Measurements from ENCODE around the gene PIP. TPM values are rescaled to one million over a fixed set of nuclear protein-coding genes. Genes with fewer than 3 reads are reported as not detected.
"Not testable (repeated sequence)": the region's sequence is repeated elsewhere in the genome, so short reads cannot be mapped to it uniquely, and the experiment has no call there.

Gene PIP
- total and polyA plus RNA-seq, 3 experiments from 2014 or later = not detected

GRCh38 chr7:143148050-143148449, 16.2 kb downstream of the PIP start:
- no peak for DNase-seq
- H3K4me1 ChIP-seq (ENCODE audit: insufficient read depth, low read length) = no peaks in the 10 kb centered on the region
- Mint-ChIP-seq H3K27ac (no peak overlapping the region), H3K27me3 (peaks cover 2 to 15% of the 10 kb centered on the region in 2 donors), H3K4me1 (no peaks in the 10 kb centered on the region), H3K4me3 (no peak overlapping the region), H3K36me3 (no peaks in the 10 kb centered on the region), H3K9me3 (peaks cover 3 to 12% (median 5%) of the 10 kb centered on the region in 5 donors)
- no peak overlapping the region for H3K4me3 ChIP-seq (ENCODE audit: low read length)
- no peak overlapping the region for H3K27ac ChIP-seq (ENCODE audit: low read depth, low read length)
- H3K36me3 ChIP-seq (ENCODE audit: insufficient read depth, low read length) = no peaks in the 10 kb centered on the region
- ChIA-PET POLR2A (no interaction called here), CTCF (no interaction called here)
- no peaks in the 10 kb centered on the region for H3K9me3 ChIP-seq (ENCODE audit: low read length)
- no peaks in the 10 kb centered on the region for H3K27me3 ChIP-seq (ENCODE audit: insufficient read depth, low read length, poor library complexity, severe bottlenecking)

DNA sequence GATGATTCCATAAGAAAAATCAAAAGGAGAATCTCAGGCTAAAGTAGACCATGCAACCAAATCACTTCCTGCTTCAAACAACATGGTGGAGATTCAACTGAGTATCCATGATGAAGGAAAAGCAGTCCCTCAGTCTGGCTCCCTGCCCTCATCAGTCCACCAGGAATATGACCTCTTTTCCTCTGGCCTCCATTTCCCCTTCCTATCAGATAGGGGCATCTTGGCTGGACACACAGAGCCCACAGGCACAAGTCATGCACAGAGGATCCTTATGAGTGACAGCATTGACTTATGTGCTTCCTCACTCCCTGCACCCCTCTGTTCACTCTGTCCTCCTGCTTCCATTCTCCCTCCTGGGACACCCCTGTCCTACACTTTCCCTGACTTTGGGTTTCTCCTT, 16.8 kb downstream of the PIP start:
- H3K27me3 Mint-ChIP-seq = peaks cover 3 to 11% of the 10 kb centered on the region in 2 donors

DNA sequence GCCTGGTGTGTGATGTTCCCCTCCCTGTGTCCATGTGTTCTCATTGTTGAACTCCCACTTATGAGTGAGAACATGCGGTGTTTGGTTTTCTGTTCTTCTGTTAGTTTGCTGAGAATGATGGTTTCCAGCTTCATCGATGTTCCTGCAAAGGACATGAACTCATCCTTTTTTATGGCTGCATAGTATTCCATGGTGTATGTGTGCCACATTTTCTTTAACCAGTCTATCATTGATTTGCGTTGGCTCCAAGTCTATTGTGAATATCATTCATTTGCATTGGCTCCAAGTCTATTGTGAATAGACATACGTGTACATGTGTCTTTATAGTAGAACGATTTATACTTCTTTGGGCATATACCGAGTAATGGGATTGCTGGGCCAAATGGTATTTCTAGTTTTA, 18.8 kb downstream of the PIP start:
- H3K27me3 ChIP-seq (ENCODE audit: insufficient read depth, low read length, poor library complexity, severe bottlenecking); H3K27ac Mint-ChIP-seq; DNase-seq; H3K9me3 ChIP-seq (ENCODE audit: low read length); H3K4me3 ChIP-seq (ENCODE audit: low read length); H3K4me1 ChIP-seq (ENCODE audit: insufficient read depth, low read length); H3K36me3 ChIP-seq (ENCODE audit: insufficient read depth, low read length); H3K4me3 Mint-ChIP-seq; CTCF ChIA-PET; H3K27ac ChIP-seq (ENCODE audit: low read depth, low read length); POLR2A ChIA-PET; H3K36me3 Mint-ChIP-seq; H3K4me1 Mint-ChIP-seq: not testable (repeated sequence)
- Mint-ChIP-seq H3K27me3 (peaks cover 3 to 11% of the 10 kb centered on the region in 2 donors), H3K9me3 (peaks cover 3 to 12% (median 5%) of the 10 kb centered on the region in 5 donors)

More for the DNA sequence above, 16.8 kb downstream of the PIP start:
- Mint-ChIP-seq H3K36me3 (no peaks in the 10 kb centered on the region), H3K9me3 (peaks cover 3 to 12% (median 5%) of the 10 kb centered on the region in 5 donors), H3K4me3 (no peak overlapping the region), H3K27ac (no peak overlapping the region), H3K4me1 (no peaks in the 10 kb centered on the region)
- H3K36me3 ChIP-seq (ENCODE audit: insufficient read depth, low read length) = no peaks in the 10 kb centered on the region
- ChIA-PET POLR2A (no interaction called here), CTCF (no interaction called here)
- no peaks in the 10 kb centered on the region for H3K4me1 ChIP-seq (ENCODE audit: insufficient read depth, low read length)
- H3K9me3 ChIP-seq (ENCODE audit: low read length) = no peaks in the 10 kb centered on the region
- no peaks in the 10 kb centered on the region for H3K27me3 ChIP-seq (ENCODE audit: insufficient read depth, low read length, poor library complexity, severe bottlenecking)
- no peak for DNase-seq
- H3K4me3 ChIP-seq (ENCODE audit: low read length) = no peak overlapping the region
- H3K27ac ChIP-seq (ENCODE audit: low read depth, low read length) = no peak overlapping the region

- not testable (repeated sequence) for H3K9me3 Mint-ChIP-seq
These were observed 26.7 kb downstream of the PIP start for GRCh38 chr7:143158617-143159016.

DNA sequence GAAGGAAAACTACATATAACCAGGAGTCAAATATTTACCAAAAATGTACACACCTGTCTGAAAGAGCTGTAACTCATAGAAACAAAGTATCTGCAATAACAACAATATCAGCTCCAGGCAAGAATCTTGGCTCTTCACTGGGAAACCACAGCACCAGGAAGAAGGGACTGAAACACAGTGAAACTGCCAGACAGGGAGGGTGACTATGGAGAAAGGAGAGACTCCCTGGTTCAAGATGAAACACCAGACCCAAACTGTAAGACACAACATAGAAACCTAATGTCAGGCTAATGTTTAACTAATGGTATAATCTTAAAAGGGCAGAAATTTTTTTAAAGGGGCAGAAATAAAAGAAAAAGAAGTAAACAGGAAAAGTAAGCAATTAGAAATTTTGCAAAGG, 39.8 kb downstream of the PIP start:
- Histone ChIP-seq H3K27ac (ENCODE audit: low read depth, low read length) (no peak overlapping the region), H3K36me3 (ENCODE audit: insufficient read depth, low read length) (no peaks in the 10 kb centered on the region), H3K9me3 (ENCODE audit: low read length) (no peaks in the 10 kb centered on the region), H3K27me3 (ENCODE audit: insufficient read depth, low read length, poor library complexity, severe bottlenecking) (peaks cover 5% of the 10 kb centered on the region), H3K4me3 (ENCODE audit: low read length) (no peak overlapping the region), H3K4me1 (ENCODE audit: insufficient read depth, low read length) (no peaks in the 10 kb centered on the region)
- no peak overlapping the region for H3K4me3 Mint-ChIP-seq
- H3K27ac Mint-ChIP-seq = no peak overlapping the region
- H3K36me3 Mint-ChIP-seq = no peaks in the 10 kb centered on the region
- H3K4me1 Mint-ChIP-seq = no peaks in the 10 kb centered on the region
- no peak for DNase-seq
- H3K27me3 Mint-ChIP-seq = peaks cover 26 to 54% of the 10 kb centered on the region in 2 donors
- peaks cover 0 to 10% (median 6%) of the 10 kb centered on the region in 5 donors for H3K9me3 Mint-ChIP-seq
- POLR2A ChIA-PET = no interaction called here
- CTCF ChIA-PET = interaction anchor here (0.6 to 1.5 kb wide), 2 partner anchors 42 to 44 kb away, joined by 3 read pairs; no protein-coding TSS in a partner anchor

More at GRCh38 chr7:143158617-143159016, 26.7 kb downstream of the PIP start:
- H3K4me1 ChIP-seq (ENCODE audit: insufficient read depth, low read length); H3K9me3 ChIP-seq (ENCODE audit: low read length); DNase-seq; H3K27me3 ChIP-seq (ENCODE audit: insufficient read depth, low read length, poor library complexity, severe bottlenecking); H3K27me3 Mint-ChIP-seq; H3K4me1 Mint-ChIP-seq; H3K4me3 ChIP-seq (ENCODE audit: low read length); H3K4me3 Mint-ChIP-seq; H3K36me3 ChIP-seq (ENCODE audit: insufficient read depth, low read length); H3K27ac ChIP-seq (ENCODE audit: low read depth, low read length); H3K36me3 Mint-ChIP-seq; POLR2A ChIA-PET; H3K27ac Mint-ChIP-seq; CTCF ChIA-PET: not testable (repeated sequence)

- Histone ChIP-seq H3K4me1 (ENCODE audit: insufficient read depth, low read length) (no peaks in the 10 kb centered on the region), H3K27me3 (ENCODE audit: insufficient read depth, low read length, poor library complexity, severe bottlenecking) (peaks cover 5% of the 10 kb centered on the region), H3K36me3 (ENCODE audit: insufficient read depth, low read length) (no peaks in the 10 kb centered on the region), H3K9me3 (ENCODE audit: low read length) (no peaks in the 10 kb centered on the region), H3K27ac (ENCODE audit: low read depth, low read length) (no peak overlapping the region), H3K4me3 (ENCODE audit: low read length) (no peak overlapping the region)
- Mint-ChIP-seq H3K27ac (no peak overlapping the region), H3K36me3 (no peaks in the 10 kb centered on the region), H3K4me1 (no peaks in the 10 kb centered on the region), H3K4me3 (no peak overlapping the region), H3K9me3 (peaks cover 3 to 12% (median 7%) of the 10 kb centered on the region in 5 donors), H3K27me3 (peaks cover 21 to 49% of the 10 kb centered on the region in 2 donors)
- ChIA-PET CTCF (no interaction called here), POLR2A (no interaction called here)
- DNase-seq = no peak
These were observed 40.5 kb downstream of the PIP start for GRCh38 chr7:143172354-143172753.

DNA sequence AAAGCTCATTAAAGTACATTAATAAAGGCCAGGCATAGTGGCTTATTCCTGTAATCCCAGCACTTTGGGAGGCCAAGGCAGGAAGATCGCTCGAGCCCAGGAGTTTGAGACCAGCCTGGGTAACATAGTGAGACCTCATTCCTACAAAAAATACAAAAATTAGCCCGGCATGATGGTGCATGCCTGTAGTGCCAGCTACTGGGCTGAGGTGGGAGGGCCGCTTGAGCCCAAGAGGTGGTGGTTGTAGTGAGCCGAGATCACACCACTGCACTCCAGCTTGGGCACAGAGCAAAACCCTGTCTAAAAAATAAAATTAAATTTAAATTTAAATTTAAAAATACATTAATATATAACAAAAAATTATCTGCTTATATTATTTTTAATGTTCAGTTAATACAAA, 44.3 kb downstream of the PIP start:
- Mint-ChIP-seq H3K36me3 (no peaks in the 10 kb centered on the region), H3K27me3 (peaks cover 3 to 31% of the 10 kb centered on the region in 2 donors), H3K4me3 (no peak overlapping the region), H3K27ac (no peak overlapping the region), H3K4me1 (no peaks in the 10 kb centered on the region), H3K9me3 (peaks cover 13 to 26% (median 22%) of the 10 kb centered on the region in 5 donors)
- ChIA-PET POLR2A (no interaction called here), CTCF (no interaction called here)
- Histone ChIP-seq H3K36me3 (ENCODE audit: insufficient read depth, low read length) (no peaks in the 10 kb centered on the region), H3K4me3 (ENCODE audit: low read length) (no peak overlapping the region), H3K27me3 (ENCODE audit: insufficient read depth, low read length, poor library complexity, severe bottlenecking) (no peaks in the 10 kb centered on the region), H3K27ac (ENCODE audit: low read depth, low read length) (no peak overlapping the region), H3K9me3 (ENCODE audit: low read length) (no peaks in the 10 kb centered on the region), H3K4me1 (ENCODE audit: insufficient read depth, low read length) (no peaks in the 10 kb centered on the region)
- no peak for DNase-seq

- Histone ChIP-seq H3K4me1 (ENCODE audit: insufficient read depth, low read length) (no peaks in the 10 kb centered on the region), H3K27me3 (ENCODE audit: insufficient read depth, low read length, poor library complexity, severe bottlenecking) (no peaks in the 10 kb centered on the region), H3K9me3 (ENCODE audit: low read length) (no peaks in the 10 kb centered on the region), H3K36me3 (ENCODE audit: insufficient read depth, low read length) (no peaks in the 10 kb centered on the region), H3K4me3 (ENCODE audit: low read length) (no peak overlapping the region), H3K27ac (ENCODE audit: low read depth, low read length) (no peak overlapping the region)
- no peak overlapping the region for H3K27ac Mint-ChIP-seq
- ChIA-PET POLR2A (no interaction called here), CTCF (no interaction called here)
- H3K9me3 Mint-ChIP-seq = peaks cover 13 to 30% (median 24%) of the 10 kb centered on the region in 5 donors
- DNase-seq = no peak
- no peaks in the 10 kb centered on the region for H3K36me3 Mint-ChIP-seq
- no peak overlapping the region for H3K4me3 Mint-ChIP-seq
- peaks cover 3 to 35% of the 10 kb centered on the region in 2 donors for H3K27me3 Mint-ChIP-seq
- H3K4me1 Mint-ChIP-seq = no peaks in the 10 kb centered on the region
These were observed 45.7 kb downstream of the PIP start for GRCh38 chr7:143177374-143178119.
